Measurements from ENCODE around the gene LRRN4CL.
"Not testable (repeated sequence)": the region's sequence is repeated elsewhere in the genome, so short reads cannot be mapped to it uniquely, and the experiment has no call there.

Gene LRRN4CL

DNA sequence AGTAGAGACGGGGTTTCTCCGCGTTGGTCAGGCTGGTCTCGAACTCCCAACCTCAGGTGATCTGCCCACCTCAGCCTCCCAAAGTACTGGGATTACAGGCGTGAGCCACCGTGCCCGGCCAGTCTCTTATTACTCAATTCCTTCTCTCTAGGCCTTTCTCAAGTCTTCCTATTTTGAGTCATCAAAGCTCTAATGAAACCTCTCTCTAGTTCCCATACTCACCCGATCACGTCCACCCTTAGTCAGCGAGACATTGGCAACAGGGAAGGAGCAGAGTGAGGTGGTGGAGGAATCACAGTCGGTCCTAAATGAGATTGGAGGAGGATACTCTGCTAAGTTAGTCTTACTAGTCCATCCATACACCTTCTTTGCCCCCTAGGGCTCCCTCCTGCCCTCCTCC lies 12.9 kb upstream of the LRRN4CL start:
- TF ChIP-seq, protein P1, sequence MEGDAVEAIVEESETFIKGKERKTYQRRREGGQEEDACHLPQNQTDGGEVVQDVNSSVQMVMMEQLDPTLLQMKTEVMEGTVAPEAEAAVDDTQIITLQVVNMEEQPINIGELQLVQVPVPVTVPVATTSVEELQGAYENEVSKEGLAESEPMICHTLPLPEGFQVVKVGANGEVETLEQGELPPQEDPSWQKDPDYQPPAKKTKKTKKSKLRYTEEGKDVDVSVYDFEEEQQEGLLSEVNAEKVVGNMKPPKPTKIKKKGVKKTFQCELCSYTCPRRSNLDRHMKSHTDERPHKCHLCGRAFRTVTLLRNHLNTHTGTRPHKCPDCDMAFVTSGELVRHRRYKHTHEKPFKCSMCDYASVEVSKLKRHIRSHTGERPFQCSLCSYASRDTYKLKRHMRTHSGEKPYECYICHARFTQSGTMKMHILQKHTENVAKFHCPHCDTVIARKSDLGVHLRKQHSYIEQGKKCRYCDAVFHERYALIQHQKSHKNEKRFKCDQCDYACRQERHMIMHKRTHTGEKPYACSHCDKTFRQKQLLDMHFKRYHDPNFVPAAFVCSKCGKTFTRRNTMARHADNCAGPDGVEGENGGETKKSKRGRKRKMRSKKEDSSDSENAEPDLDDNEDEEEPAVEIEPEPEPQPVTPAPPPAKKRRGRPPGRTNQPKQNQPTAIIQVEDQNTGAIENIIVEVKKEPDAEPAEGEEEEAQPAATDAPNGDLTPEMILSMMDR (IDR thresholded peaks at IDR 0.05; ENCODE audit: low read depth, low read length), result no peak
- DNase-seq (ENCODE audit: extremely low read depth, low read depth), result no peak

DNA sequence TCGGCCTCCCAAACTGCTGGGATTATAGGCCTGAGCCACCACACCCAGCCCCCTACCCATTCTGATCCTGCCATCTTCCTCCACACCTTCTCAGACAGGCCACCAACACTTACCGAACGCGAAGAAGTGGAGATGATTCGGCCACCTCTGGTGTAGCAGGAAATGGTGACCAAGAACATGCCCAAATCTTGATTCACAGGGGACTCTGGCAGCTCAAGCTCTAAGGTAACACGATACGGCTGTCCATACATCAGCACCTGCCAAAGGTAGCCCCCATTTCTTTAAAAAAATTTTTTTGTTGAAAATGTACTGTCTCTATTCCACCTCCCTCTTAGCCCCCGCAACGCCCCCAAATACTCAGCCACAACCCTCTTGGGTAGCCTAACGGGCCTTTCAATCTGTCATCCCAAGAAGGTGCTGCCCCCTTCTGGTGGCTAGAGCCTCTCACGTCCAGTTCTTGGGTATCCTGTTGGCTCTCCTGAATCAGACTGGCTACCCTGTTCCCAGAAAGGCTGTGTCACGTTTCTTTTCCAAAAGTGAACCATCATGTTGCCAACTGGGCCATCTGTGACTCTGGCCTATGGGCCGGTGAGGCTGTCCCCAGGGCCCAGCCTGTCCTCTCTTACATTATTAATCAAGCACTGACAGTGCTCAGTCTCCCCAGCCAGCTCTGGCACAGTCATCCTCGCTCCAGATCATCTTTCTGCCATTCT lies 5.3 kb upstream of the LRRN4CL start:
- TF ChIP-seq, protein P1 (IDR thresholded peaks at IDR 0.05; ENCODE audit: low read depth, low read length), result peak; percentile 93
- peak; percentile 69 for DNase-seq (ENCODE audit: extremely low read depth, low read depth)

DNA sequence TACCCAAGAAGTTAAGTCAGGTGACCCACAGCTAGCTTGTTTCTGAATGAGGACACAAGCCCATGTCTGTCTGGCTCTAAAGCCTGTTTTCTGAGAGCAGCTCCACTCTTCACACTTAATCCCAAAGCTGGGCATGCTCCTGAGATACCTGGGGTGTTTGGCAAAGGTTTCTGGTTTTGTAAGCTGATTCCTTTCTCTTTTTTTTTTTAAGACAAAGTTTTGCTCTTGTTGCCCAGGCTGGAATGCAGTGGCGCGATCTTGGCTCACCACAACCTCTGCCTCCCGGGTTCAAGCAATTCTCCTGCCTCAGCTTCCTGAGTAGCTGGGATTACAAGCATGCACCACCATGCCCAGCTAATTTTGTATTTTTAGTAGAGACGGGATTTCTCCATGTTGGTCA lies 4.3 kb upstream of the LRRN4CL start:
- not testable (repeated sequence) for DNase-seq (ENCODE audit: extremely low read depth, low read depth)

DNA sequence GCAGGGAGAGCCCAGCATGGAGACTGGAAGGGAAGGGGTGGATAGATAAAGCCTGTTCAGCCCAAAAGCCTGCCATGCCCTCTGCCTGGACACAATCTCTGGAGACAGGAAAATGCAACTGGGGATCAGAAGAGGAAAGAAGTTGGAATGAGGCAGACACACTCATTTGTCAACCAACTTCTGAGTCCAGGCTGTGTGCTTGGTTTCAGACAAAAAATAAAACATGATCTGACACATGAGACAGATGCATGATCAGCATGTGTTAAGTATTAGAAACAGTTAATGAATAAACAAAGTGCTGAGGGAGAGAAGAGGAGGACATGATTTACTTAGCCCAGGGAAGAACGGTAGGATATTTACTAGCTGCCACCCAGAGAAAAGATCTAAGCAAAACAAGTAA lies 839 bp downstream of the LRRN4CL start:
- DNase-seq (ENCODE audit: extremely low read depth, low read depth), result no peak
- TF ChIP-seq, protein P1 (IDR thresholded peaks at IDR 0.05; ENCODE audit: low read depth, low read length), result no peak

DNA sequence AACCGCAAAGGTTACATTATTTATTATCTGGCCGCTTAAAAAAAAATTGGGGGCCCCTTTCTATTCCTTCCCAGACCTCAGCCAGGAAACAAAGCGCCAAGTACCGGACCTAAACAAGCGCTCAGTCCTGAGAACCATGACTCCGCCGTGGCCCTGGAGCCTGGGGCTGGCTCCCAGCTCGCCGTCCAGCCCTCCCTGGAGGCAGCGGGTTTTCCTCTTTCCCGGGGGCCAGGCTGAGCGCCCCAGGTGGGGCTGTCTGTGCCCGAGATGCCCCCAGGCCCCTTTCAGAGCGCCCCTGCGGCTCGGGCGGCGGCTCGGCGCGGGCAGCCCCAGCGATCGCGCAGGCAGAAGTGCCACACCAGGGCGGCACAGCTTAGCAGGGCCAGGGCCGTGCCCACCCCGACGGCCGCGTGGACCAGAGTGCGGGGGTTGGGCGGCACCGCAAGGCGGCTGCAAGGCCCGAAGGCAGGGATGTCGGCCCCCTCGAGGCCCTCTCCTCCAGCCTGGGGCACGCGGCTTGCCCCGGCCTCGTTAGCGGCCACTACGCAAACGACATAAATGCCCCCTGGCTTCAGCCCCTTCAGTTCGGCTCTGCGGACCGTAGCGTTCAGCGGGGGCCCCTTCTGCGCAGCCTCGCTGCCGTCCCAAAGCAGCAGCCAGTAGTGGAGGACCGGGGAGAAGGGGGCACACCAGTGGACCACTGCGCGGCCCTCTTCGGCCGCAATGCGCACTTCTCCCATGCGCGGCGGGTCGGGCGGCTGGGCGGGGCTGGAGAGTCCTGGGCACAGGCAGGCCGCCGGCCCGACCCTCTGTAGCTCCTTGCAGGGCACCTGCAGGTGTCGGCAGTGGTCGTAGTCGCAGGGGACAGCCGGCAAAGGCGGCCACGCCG lies 1.6 kb downstream of the LRRN4CL start:
- DNase-seq (ENCODE audit: extremely low read depth, low read depth), result no peak
- TF ChIP-seq, protein P1 (IDR thresholded peaks at IDR 0.05; ENCODE audit: low read depth, low read length), result no peak

DNA sequence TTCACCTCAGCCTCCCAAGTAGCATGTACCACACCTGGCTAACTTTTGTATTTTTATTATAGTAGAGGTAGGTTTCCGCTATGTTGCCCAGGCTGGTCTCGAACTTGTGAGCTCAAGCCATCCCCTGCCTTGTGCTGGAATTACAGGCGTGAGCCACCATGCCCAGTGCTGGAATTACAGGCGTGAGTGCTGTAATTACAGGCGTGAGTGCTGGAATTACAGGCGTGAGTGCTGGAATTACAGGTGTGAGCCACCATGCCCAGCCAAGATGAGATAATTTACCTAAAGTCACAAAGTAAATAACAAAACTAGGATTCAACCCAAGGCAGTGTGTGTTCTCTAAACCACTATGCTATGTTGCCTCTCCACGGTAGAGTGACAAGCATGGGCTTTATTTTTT lies 6.8 kb downstream of the LRRN4CL start:
- TF ChIP-seq, protein P1 (IDR thresholded peaks at IDR 0.05; ENCODE audit: low read depth, low read length), result no peak
- no peak for DNase-seq (ENCODE audit: extremely low read depth, low read depth)

DNA sequence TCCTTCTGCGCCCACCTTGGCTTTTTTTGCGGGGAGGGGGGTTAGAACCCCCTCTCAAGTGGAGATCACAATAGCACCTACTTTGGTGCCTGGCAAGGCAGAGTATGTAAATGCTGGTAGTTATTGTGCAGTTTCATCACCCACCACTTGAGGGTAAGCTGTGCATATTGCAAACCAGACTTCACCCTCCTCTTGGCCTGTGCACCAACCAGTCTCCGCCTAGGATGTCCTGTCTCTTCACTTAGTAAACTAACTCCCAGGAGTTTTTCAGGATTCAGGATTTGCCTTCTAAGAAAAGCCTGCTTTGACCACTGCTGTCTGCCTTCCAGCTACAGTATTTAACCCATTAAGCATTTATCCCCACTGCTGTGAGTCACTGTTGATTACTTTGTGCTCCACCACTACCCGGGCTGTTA lies 8.5 kb downstream of the LRRN4CL start:
- TF ChIP-seq, protein P1 (IDR thresholded peaks at IDR 0.05; ENCODE audit: low read depth, low read length), result peak; percentile 76
- peak; percentile 70 for DNase-seq (ENCODE audit: extremely low read depth, low read depth)

Measured in AG09319 (cell line).